NCI-H146 treated with DMSO at 0.1 percent for 48 hours (cell line): ENCODE measurements around the gene IGFBP6.
"Not testable (repeated sequence)": the region's sequence is repeated elsewhere in the genome, so short reads cannot be mapped to it uniquely, and the experiment has no call there.

Source experiments
- DNase-seq: peaks from one replicate; lab custom pipeline; 2025; ENCODE audit not compliant: unreplicated experiment; lab: John Stamatoyannopoulos, UW

Gene IGFBP6

DNA sequence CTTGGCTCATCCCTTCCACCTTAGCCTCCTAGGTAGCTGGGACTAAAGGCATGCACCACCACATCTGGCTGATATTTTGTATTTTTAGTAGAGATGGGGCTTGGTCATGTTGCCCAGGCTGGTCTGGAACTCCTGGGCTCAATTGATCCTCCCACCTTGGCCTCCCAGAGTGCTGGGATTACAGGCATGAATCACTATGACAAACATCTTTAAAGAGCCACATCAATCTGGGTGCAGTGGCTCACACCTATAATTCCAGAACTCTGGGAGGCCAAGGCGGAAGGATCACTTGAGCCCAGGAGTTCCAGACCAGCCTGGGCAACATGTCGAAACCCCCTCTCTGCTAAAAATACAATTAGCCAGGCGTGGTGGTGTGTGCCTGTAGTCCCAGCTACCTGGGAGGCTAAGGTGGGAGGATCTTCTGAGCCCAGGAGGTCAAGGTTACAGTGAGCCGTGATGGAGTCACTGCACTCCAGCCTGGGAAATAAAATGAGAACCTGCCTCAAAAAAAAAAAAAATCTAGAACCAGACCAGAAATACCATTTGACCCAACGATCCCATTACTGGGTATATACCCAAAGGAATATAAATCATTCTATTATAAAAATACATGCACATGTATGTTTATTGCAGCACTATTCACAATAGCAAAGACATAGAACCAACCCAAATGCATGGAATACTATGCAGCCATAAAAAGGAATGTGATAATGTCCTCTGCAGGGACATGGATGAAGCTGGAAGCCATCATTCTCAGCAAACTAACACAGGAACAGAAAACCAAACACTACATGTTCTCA lies 2.5 kb upstream of the IGFBP6 start:
- not testable (repeated sequence) for DNase-seq

DNA sequence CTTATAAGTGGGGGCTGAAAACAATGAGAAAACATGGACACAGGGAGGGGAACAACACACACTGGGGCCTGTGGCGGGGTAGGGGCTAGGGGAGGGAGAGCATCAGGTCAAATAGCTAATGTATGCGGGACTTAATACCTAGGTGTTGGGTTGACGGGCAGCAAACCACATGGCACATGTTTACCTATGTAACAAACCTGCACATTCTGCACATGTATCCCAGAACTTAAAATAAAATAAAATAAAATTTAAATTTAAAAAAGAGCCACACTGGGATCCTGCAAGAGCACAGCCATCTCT lies 1.9 kb upstream of the IGFBP6 start:
- not testable (repeated sequence) for DNase-seq

DNA sequence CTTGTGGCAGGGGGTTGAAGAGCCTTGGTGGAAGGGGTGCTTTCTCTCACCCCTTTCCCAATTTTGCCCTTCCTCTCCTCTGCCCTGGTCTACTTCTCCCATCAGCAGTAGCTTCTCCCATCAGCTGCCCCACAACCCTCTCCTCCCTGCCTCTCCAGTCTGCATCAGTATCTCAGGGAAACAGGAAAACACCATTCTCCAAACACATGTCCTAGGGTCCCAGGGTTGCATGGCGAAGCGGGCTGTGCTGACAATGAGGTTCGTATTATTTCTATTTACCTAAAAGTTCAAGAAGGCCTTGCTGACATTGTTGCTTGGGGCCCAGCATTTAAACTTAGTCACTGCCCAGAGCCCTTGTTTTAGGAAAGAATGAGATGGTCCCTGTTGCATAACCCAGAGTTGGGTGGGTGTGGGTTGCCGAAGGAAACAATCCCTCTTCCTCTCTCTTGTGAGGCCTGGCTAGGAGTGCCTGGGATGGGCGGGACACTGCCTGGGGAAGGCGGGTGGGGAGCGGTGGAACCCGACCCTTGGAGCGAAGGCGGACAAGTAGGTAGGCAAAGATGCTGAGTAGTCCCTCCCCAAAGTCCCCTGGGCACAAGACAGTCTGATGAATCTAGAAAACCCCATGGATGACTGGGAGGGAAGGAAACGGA lies 1.3 kb upstream of the IGFBP6 start:
- no peak for DNase-seq

DNA sequence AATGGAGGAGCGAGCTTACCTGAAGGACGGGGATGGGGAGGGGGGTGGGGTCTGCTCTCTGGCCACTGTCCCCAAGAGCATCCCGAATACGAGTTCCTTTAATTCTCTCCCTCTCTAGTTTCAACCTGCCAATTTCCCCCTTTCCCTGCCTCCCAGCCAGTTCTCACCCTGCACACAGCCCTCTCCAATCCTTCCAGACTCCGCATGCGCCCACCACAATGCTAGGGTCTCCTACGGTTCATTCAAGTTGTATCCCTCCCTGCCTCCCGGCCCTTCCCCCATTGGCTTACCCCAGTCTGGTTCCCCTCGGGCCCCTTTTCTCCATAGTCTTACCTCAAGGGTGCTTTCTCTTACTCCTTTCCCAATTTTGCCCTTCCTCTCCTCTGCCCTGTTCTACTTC lies 708 bp upstream of the IGFBP6 start:
- no peak for DNase-seq

DNA sequence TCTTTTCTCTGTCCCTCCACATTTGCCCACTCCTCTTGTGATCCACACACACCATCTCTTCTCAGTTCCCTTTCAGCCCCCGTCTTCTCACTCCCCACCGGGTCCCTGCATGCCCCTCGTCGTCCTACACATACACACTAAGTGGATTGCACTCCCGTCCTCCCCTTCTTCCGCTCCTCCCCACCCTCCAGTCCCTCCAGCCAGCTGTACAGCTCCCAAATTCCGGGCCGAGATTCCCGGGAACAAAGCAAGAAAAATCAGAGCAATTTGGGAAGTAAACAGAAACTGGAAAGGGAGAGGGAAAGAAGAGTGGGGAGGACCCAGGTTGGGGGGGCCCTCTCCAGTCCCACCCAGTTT lies 282 bp upstream of the IGFBP6 start:
- DNase-seq: no peak

DNA sequence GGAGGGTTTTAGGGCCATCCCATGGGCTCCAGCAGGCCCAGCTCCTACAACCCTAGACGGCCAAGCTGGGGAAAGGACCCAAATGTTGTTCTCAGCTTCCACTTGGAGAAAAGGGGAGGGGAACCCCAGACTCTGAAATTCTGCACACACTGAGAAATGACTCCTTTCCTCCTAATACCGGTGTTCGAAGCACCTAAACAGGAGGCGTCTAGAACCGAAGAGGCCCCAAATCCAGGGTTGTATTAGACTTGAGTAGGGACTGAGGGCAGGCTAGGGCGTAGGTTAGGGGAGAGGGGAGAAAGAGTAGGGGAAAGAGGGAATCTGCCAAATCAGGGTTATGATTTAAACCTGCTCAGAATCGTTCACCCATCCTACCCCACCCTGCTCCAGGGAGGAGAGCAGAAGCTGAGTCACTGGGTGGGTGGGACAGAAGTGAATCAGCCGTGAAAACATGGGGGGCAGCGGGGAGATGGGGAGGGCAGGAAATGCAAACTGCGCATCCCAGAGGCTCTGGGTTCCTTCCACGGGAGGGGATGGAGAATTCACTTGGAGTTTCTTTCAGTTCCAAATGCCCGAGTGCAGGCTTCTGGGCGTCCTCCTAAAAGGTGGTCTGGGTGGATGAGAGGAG lies 1.0 kb downstream of the IGFBP6 start:
- DNase-seq: no peak

DNA sequence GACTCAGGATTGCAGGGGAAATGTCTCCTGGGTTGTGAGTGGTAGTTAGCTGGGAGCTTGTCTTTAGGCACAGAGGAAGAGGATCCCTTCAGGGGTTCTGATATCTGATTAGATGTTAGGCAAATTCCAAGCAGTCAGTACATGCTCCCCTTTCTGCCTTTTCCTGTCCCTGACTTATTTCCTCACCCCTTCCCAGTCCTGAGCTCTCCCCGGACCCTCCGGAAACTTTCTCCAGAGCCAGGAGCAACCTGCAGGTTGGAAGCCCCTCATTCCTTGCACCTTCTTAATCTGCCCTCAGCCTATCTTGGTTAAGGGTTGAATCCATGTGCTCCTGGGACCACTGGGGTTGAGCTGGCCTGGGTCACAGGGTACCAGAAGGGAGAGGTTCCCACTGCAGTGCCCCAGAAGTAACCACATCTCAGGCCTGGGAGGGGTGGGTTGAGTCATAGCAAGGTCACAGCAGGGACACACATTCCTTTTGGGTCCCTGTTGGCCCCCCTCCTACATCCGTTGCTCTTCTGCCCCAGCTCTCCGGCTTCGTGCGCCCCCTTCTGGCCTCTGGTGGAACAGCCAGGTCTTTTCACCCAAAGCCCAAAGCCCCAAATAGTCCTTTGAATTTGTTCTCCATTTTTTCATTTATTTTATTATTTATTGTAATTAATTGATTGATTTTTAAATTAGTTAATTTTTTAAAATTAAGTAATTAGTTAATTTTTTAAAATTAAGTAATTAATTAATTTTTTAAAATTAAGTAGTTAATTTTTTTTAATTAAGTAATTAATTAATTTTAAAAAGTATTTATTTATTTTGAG lies 1.8 kb downstream of the IGFBP6 start:
- DNase-seq: peak; percentile 52

DNA sequence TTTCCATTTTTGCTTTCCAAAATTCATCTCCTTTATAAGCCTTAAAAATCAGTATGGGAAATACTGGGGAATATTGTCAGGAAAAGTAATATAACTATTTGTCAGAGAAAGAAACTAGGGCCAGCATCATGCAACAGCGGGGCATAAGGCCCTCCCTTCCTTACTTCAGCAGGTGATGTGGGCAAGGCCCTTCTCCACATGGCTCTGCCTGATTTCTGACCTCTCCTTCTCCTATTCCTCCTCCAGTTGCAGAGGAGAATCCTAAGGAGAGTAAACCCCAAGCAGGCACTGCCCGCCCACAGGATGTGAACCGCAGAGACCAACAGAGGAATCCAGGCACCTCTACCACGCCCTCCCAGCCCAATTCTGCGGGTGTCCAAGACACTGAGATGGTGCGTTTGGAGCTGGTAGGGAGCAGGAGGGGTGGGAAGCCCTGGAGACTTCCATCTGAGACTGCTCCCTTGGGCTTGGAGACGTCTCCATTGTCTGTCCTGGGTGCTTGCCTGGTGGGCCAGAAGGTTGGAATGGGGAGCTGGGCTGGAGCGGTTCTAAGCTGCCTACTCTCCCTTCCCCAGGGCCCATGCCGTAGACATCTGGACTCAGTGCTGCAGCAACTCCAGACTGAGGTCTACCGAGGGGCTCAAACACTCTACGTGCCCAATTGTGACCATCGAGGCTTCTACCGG lies 3.1 kb downstream of the IGFBP6 start:
- no peak for DNase-seq

DNA sequence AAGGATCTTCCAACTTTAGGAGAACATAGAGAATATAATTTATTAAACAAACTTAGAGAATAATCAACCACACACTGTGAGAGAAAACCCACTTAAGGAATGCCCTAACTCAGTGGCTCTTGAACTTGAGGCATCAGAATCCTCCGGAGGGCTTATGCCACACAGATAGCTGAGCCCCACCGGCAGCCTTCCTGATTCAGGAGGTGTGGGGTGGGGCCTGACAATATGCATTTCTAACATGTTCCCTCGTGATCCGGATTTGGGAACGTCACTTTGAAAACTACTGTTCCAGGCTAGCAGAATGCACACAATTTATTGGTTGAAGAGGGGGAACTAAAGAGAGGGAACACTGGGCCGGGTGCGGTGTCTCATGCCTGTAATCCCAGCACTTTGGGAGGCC lies 3.8 kb downstream of the IGFBP6 start:
- DNase-seq: no peak

DNA sequence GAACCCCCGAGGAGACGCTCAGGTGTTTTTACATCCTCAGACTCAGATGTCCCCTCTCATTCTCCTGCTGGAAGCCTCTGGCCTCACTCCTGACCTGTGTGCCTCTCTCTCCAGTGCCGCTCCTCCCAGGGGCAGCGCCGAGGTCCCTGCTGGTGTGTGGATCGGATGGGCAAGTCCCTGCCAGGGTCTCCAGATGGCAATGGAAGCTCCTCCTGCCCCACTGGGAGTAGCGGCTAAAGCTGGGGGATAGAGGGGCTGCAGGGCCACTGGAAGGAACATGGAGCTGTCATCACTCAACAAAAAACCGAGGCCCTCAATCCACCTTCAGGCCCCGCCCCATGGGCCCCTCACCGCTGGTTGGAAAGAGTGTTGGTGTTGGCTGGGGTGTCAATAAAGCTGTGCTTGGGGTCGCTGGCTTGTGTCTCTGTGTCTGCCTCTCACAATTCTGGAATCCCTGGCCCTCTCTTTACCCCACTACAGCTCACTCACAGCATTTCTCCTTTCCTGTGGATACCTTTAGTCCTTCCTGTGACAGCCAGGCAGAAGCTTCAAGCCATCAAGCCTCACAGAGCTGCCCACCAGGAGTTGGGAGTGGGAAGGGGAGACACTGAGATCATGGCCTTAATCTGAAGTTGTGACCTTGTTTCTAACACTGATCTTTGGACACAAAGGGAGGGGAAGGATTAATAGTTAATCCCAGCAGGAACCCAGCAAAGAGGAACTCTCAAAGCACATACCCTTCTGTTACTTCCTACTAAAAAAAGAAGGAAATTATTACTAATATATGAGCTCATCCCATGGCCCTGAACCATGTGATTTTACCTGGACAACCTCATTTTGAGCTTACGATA lies 4.7 kb downstream of the IGFBP6 start:
- DNase-seq: no peak

DNA sequence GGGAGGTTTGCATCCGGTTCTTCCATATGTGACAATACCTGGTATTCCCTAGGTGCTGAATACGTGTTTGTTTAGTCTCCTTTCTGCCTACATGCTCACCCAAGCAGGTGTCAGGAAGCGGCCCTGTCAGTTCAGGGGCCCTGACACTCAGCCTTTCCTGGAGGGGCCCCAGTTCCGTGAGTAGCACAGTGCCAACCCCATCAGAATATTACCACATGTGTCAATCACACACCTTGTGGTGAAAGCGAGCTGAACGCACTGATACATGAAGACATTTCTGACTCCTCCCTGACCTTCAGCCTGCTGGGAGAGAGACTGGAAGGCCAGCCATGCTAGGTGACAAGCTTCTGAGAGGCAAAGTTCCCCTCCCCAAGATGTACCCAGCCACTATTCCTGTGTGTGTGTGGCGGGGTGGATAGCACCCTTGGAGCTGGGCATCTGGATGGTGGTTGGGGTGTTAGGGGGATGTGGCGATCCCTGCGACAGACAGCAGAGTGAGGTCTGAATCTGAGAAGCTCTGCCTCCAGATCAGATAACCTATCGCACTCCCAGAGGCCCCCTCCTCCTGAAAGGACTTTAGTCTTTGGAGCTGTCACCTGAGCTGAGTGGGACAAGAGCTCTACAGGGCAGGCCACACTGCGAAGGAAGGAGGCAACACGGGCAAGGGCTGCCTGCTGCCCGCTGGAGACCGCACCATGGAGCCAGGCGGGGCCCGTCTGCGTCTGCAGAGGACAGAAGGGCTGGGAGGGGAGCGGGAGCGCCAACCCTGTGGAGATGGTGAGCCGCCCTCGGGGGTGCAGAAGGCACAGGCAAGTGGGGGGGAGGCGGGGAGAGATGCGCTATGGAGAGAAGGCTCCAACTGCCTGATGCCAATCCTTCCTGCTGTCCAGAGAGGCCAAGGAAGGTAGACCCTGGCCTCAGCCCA lies 5.7 kb downstream of the IGFBP6 start, which contains the start of gene SOAT2:
SOAT2 (plus strand) TSS at position 604 of the 925 bp plus-strand sequence; CDS start at position 696, 92 bp downstream.
- peak; percentile 16 for DNase-seq

DNA sequence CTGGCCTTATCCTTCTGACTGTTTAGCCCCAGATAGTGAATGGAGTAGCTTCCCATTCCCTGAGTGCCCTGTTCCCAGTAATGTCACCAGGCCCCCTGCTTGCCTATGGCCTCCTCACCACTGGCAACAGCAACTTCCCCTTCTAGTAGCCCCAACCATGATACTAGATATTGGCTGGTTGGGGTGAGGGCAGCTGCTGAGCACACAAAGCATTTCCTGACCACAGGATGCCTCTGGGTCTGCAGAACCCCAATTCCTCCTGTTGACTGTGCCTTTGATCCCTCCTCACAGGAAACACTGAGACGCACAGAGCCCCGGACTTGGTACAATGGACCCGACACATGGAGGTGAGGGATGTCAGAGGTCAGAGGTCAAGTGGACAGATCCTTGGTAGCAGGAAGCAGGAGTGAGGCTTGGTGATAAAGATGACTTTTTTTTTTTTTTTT lies 6.4 kb downstream of the IGFBP6 start:
- no peak for DNase-seq

DNA sequence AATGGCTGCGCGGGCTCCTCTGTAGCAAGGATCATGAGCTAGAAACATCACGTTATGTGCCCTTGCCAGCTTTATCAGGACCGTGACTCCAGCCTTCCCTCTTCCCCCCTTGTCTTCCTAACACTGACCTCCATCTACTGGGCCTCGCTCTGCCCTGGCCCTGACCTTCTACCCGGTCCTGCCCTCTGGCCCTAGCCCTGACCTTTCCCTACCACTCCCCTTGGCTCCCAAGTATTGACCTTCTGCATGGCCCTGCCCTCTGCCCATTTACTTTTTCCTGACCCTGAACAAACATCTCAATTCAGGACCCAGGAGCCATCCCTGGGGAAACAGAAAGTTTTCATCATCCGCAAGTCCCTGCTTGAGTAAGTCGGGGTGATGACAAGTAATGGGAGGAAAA lies 7.8 kb downstream of the IGFBP6 start:
- DNase-seq: no peak

DNA sequence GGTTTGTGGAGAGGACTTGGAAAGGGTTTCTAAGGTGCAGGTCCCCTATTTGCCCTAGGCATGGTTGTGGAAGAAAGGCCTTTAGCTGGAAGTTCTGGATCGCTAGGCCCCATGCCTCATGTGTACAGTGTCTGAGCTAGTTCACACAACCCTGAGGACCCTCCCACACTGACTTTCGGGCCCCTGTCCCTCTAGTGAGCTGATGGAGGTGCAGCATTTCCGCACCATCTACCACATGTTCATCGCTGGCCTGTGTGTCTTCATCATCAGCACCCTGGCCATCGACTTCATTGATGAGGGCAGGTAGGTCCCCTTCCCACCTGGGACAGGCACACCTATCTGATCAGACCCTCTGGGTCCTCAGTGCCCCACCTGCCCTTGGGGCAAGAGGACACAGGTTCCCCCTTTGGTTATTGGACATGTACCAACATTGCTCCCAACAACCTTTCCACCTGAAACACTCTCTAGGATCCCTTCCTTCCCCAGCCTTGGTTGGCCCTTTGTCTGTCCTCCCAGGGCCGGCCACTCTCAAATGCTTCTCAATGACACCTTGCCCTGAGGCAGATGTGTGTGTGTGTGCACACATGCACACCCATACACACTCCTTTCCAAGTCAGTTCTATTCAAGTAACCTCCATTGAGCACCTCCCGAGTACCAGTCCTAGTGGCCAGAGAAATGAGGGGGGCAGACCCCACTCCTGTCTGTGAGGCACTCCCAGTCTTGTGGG lies 8.4 kb downstream of the IGFBP6 start:
- DNase-seq: no peak

DNA sequence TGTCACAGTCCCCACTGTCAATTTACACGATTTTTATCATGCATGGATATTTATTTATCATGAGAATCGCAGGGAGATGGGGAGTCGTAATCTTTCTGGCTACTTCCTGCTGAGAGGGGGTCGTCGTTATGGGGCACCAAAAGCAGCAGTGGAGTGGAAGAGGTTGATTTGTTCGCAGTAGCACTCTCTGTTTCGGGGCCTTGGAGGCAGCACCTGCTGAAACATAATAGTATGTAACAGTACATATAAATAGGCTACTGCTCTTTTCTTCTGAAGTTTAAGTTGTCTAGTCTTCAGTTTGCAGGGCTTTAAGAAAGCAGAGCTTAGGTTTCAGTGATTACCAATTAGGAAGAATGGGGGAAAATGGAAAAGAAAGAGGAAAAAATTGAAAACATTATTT lies 9.7 kb downstream of the IGFBP6 start:
- DNase-seq: no peak

DNA sequence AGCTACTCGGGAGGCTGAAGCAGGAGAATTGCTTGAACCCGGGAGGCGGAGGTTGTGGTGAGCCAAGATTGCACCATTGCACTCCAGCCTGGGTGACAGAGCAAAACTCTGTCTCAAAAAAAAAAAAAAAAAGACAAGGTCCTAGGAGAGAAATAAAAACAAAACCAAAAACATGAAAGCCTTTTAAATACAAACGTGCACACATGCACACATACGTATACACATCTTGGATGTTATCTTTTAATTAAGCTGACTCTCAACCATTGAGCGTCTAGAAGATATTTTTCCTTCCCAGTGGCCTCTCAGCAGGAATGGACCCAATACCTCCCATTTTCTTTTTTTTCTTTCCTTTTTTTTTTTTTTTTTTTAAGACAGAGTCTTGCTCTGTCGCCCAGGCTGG lies 15.0 kb downstream of the IGFBP6 start:
- not testable (repeated sequence) for DNase-seq

DNA sequence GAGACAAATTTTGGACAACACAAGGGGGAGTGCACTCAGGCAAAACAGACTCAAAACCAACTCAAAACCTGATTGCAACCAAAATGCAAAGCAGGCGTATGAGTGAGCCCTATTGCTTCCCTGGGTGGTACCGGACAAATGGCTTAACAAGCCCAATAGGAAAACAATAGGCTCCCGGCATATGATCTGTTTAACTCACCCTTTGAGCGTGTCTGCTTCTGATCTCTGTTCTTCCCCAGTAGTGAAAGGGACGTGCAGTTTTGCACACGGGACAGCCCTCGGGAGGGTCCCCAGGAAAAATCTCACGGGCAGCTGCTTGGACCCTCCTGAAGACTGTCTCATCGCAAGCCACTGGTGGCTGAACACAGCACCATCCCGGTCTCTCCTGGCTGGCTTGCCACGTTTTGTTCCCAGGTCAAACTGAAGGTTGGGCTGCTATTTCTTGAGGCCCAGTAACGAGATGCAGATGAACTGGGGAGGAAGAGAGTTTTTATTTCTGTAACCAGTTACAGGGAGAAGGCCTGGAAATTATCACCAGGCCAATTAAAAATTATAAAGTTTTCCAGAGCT lies 15.8 kb downstream of the IGFBP6 start:
- DNase-seq: no peak

DNA sequence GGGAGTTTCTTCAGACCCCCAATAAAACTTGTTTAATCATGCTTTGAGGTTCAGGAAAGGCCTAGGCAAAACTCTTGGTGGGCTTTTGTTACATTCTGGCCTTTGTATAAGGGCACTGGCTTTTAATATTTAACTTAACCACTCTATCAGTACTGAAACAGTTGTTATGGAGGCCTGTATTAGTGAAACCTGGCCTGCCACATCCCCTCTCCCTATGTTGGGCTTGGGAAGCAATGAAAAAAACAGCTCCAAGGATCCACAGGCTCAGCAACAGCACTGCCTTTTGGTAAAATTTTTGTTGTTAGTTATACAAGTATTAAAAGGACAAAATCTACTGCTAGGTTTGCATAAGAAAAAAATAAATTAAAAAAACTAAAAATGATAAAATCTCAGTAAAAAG lies 16.5 kb downstream of the IGFBP6 start:
- DNase-seq: no peak
